ENCODE measurements around the gene GYS2. TPM values are rescaled to one million over a fixed set of nuclear protein-coding genes. Genes with fewer than 3 reads are reported as not detected.
A peak's percentile ranks its signal among the peaks of the same experiment; 100 is the strongest.

The GYS2 gene
- polyA plus RNA-seq, 4 donors = 0.10 to 0.32 (median 0.17) TPM; not detected in 1

GRCh38 chr12:21518451-21518850 is 86.2 kb downstream of the GYS2 start:
- DNase-seq (ENCODE audit: low read depth in 4 of 4, low spot score in 3 of 4) = no peak

GRCh38 chr12:21516281-21516680 is 88.4 kb downstream of the GYS2 start:
- no peak for DNase-seq (ENCODE audit: low read depth in 4 of 4, low spot score in 3 of 4)

- no peak for DNase-seq (ENCODE audit: low read depth in 4 of 4, low spot score in 3 of 4)
These were observed 94.9 kb downstream of the GYS2 start for GRCh38 chr12:21509768-21510167.

- DNase-seq (ENCODE audit: low read depth in 4 of 4, low spot score in 3 of 4) = no peak
These were observed 96.8 kb downstream of the GYS2 start for GRCh38 chr12:21507849-21508248.

GRCh38 chr12:21505888-21506287 is 98.8 kb downstream of the GYS2 start:
- DNase-seq (ENCODE audit: low read depth in 4 of 4, low spot score in 3 of 4) = no peak

GRCh38 chr12:21502872-21503271 is 101.8 kb downstream of the GYS2 start:
- DNase-seq (ENCODE audit: low read depth in 4 of 4, low spot score in 3 of 4) = no peak

GRCh38 chr12:21502164-21502496 is 102.5 kb downstream of the GYS2 start:
- peak in 1 of 4 donors; percentile 12 for DNase-seq (ENCODE audit: low read depth in 4 of 4, low spot score in 3 of 4)

- DNase-seq (ENCODE audit: low read depth in 4 of 4, low spot score in 3 of 4) = peak; percentile 94 to 98 (median 96)
These were observed 103.1 kb downstream of the GYS2 start, which contains the start of the genes GOLT1B and RECQL for GRCh38 chr12:21501258-21502163. TSS of gene GOLT1B (plus strand) at chr12:21501789. CDS start at chr12:21501924, 135 bp downstream. TSS of gene RECQL (minus strand) at chr12:21501635. CDS start at chr12:21499570, 2,065 bp downstream.

GRCh38 chr12:21500786-21501257 is 103.8 kb downstream of the GYS2 start:
- no peak for DNase-seq (ENCODE audit: low read depth in 4 of 4, low spot score in 3 of 4)

- no peak for DNase-seq (ENCODE audit: low read depth in 4 of 4, low spot score in 3 of 4)
These were observed 104.9 kb downstream of the GYS2 start for GRCh38 chr12:21499765-21500164.

Other genes with a start within 250 kb of the GYS2 start
- not detected for gene IAPP, start 231.9 kb downstream of the GYS2 start, polyA plus RNA-seq (ENCODE audit: insufficient read length in 4 of 4)
- gene PYROXD1, start 167.2 kb downstream of the GYS2 start, polyA plus RNA-seq (ENCODE audit: insufficient read length in 4 of 4) = 10 to 100 TPM; 14.1 to 22.2 (median 20.4) TPM
- gene RECQL, start 103.2 kb downstream of the GYS2 start, polyA plus RNA-seq (ENCODE audit: insufficient read length in 4 of 4) = 10 to 100 TPM; 30.1 to 38.5 (median 34.9) TPM
- gene GOLT1B, start 103.1 kb downstream of the GYS2 start, polyA plus RNA-seq (ENCODE audit: insufficient read length in 4 of 4) = 10 to 100 TPM; 38.6 to 60.9 (median 48.9) TPM
- gene SPX, start 78.6 kb downstream of the GYS2 start, polyA plus RNA-seq (ENCODE audit: insufficient read length in 4 of 4) = 10 to 100 TPM in 3 of 4 donors, under 1 TPM in 1; 0.81 to 22.6 (median 15.3) TPM
- gene LDHB, start 53.0 kb upstream of the GYS2 start, polyA plus RNA-seq (ENCODE audit: insufficient read length in 4 of 4) = 1,000 to 10,000 TPM in 3 of 4 donors, 100 to 1,000 TPM in 1; 509 to 1,655 (median 1,413) TPM
- gene KCNJ8, start 169.9 kb upstream of the GYS2 start, polyA plus RNA-seq (ENCODE audit: insufficient read length in 4 of 4) = 10 to 100 TPM; 15.6 to 22.9 (median 17.2) TPM

Data from left renal pelvis (tissue), 4 donors.